Endothelial cell of umbilical vein (primary cell): ENCODE measurements around the gene RAB8B. TPM values are rescaled to one million over a fixed set of nuclear protein-coding genes. Genes with fewer than 3 reads are reported as not detected.

Source experiments
- BruUV-seq: library from RNA; stranded (reverse); fragments of 400-500 nt; replicated peaks from 2 replicates; lab custom pipeline; 2021; lab: Mats Ljungman, UMichigan
- CTCF ChIA-PET: fragments of 300-600, 350-600 bp; sonication (Branson Sonifier 250); formaldehyde crosslinking; loops from one replicate; lab custom pipeline; 2021; ENCODE audit warnings: antibody characterized with exemption, inconsistent platforms; lab: Charles Lee
- POLR2A ChIA-PET: fragments of 300-600, 350-600 bp; sonication (Branson Sonifier 250); formaldehyde crosslinking; loops from one replicate; lab custom pipeline; 2021; ENCODE audit warnings: antibody characterized with exemption, inconsistent platforms; lab: Charles Lee
- DNase-seq: peaks from one replicate; pipeline ENCODE4 v3.0.0-alpha.2; 2011; ENCODE audit warnings: low read depth, low spot score
- FAIRE-seq: peaks from 2 replicates; lab custom pipeline; 2011; peaks lifted over from hg19 to GRCh38; lab: Jason Lieb, UNC
- H2AFZ ChIP-seq: 2 replicates; pipeline ENCODE4 v1.6.0; 2012; ENCODE audit warnings: low read depth, low read length, control low read depth, inconsistent platforms
- H3K27ac ChIP-seq: 2 replicates; pipeline ENCODE4 v1.5.1; 2011; ENCODE audit warnings: low read depth, mild to moderate bottlenecking, control low read depth, low read length, moderate library complexity; ENCODE audit not compliant: insufficient read depth
- H3K27me3 ChIP-seq, 2 experiments: 2 replicates each; pipeline versions ENCODE4 v1.6.0 to v1.6.1; 2011; ENCODE audit warnings: low read length in 2 of 2, mixed read lengths in 1 of 2; ENCODE audit not compliant: control insufficient read depth in 2 of 2, insufficient read depth in 2 of 2
- H3K36me3 ChIP-seq, 2 experiments: 2 replicates in 1 of 2; 3 replicates in 1 of 2; pipeline ENCODE4 v1.5.1; 2011; ENCODE audit warnings: low read length in 2 of 2, mild to moderate bottlenecking in 1 of 2, moderate library complexity in 1 of 2; ENCODE audit not compliant: control insufficient read depth in 2 of 2, insufficient read depth in 2 of 2; ENCODE audit errors: extremely low read depth in 1 of 2
- H3K4me1 ChIP-seq: 3 replicates; pipeline ENCODE4 v1.5.1; 2011; ENCODE audit warnings: mild to moderate bottlenecking, low read length; ENCODE audit not compliant: control insufficient read depth, insufficient read depth; ENCODE audit errors: extremely low read depth
- H3K4me2 ChIP-seq: 2 replicates; pipeline ENCODE4 v1.6.1; 2011; ENCODE audit warnings: low read length, control low read depth, mixed read lengths; ENCODE audit not compliant: insufficient read depth
- H3K4me3 ChIP-seq, 3 experiments: fragments of 200-600 bp in 1 of 3; sonication (generic), shearing (Covaris generic) in 1 of 3; replicated peaks in 1 of 3; 2 replicates each; pipeline ENCODE4 v1.5.1; 2011 to 2016; ENCODE audit warnings: control low read depth in 3 of 3, low read length in 3 of 3, mild to moderate bottlenecking in 2 of 3, inconsistent platforms in 1 of 3, low read depth in 1 of 3, moderate library complexity in 1 of 3; ENCODE audit not compliant: insufficient read depth in 1 of 3
- H3K79me2 ChIP-seq: 2 replicates; pipeline ENCODE4 v1.6.0; 2012; ENCODE audit warnings: low read length, inconsistent platforms; ENCODE audit not compliant: control insufficient read depth, insufficient read depth
- H3K9ac ChIP-seq: replicated peaks from 2 replicates; pipeline ENCODE3; 2011; ENCODE audit warnings: low read length, control low read depth; ENCODE audit not compliant: insufficient read depth; ENCODE audit errors: extremely low read depth
- H3K9me1 ChIP-seq: replicated peaks from 3 replicates; pipeline ENCODE4 v1.6.0; 2011; ENCODE audit warnings: mild to moderate bottlenecking, low read length; ENCODE audit not compliant: control insufficient read depth, insufficient read depth; ENCODE audit errors: extremely low read depth
- H3K9me3 ChIP-seq: replicated peaks from 2 replicates; pipeline ENCODE4 v1.5.1; 2012; ENCODE audit warnings: low read length, inconsistent platforms; ENCODE audit not compliant: control insufficient read depth, insufficient read depth
- H4K20me1 ChIP-seq: replicated peaks from 2 replicates; pipeline ENCODE3; 2011; ENCODE audit warnings: mild to moderate bottlenecking, low read length; ENCODE audit not compliant: control insufficient read depth, insufficient read depth; ENCODE audit errors: extremely low read depth
- CTCF ChIP-seq, 2 donors: IDR thresholded peaks; 1 replicate in 1 of 2; 2 replicates in 1 of 2; pipeline ENCODE4 v1.5.1; 2011; ENCODE audit warnings: low read length in 2 of 2, mild to moderate bottlenecking in 2 of 2, moderate library complexity in 2 of 2, control low read depth in 1 of 2, inconsistent platforms in 1 of 2, low read depth in 1 of 2; ENCODE audit not compliant: insufficient read depth in 1 of 2; ENCODE audit errors: extremely low read depth in 1 of 2
- EZH2 ChIP-seq: IDR thresholded peaks from 2 replicates; pipeline ENCODE4 v1.6.1; 2012; ENCODE audit warnings: borderline replicate concordance, low read depth, mild to moderate bottlenecking, moderate library complexity, low read length, inconsistent platforms; ENCODE audit not compliant: severe bottlenecking
- FOS ChIP-seq: IDR thresholded peaks from 2 replicates; pipeline ENCODE4 v1.6.1; 2011; ENCODE audit warnings: mild to moderate bottlenecking, low read length, moderate library complexity, borderline replicate concordance; ENCODE audit not compliant: insufficient read depth
- GATA2 ChIP-seq: IDR thresholded peaks from 2 replicates; pipeline ENCODE4 v1.7.0; 2011; ENCODE audit warnings: low read depth, mild to moderate bottlenecking, moderate library complexity, mixed read lengths, low read length; ENCODE audit not compliant: insufficient read length, insufficient read depth
- JUN ChIP-seq: IDR thresholded peaks from 2 replicates; pipeline ENCODE4 v1.6.1; 2011; ENCODE audit warnings: borderline replicate concordance, low read depth; ENCODE audit not compliant: insufficient read length, insufficient read depth
- MAX ChIP-seq: IDR thresholded peaks from 2 replicates; pipeline ENCODE4 v1.6.1; 2011; ENCODE audit not compliant: insufficient read depth, insufficient read length
- MYC ChIP-seq: IDR thresholded peaks from one replicate; pipeline ENCODE4 v1.6.1; 2011; ENCODE audit warnings: mild to moderate bottlenecking, low read depth, low read length
- POLR2A ChIP-seq: IDR thresholded peaks from 2 replicates; pipeline ENCODE4 v1.6.1; 2012; ENCODE audit warnings: low read depth, mild to moderate bottlenecking, control low read depth, low read length
- POLR2AphosphoS5 ChIP-seq: IDR thresholded peaks from 2 replicates; pipeline ENCODE4 v1.6.1; 2012; ENCODE audit warnings: low read depth, mild to moderate bottlenecking, control low read depth, low read length, moderate library complexity; ENCODE audit not compliant: insufficient read depth
- dilution Hi-C: fragments of 300-500 bp; cut with MboI; formaldehyde crosslinking; loops from one replicate; pipeline ENCODE4 v1.15.0; 2019; ENCODE audit warnings: low sequenced_read_pairs; ENCODE audit not compliant: extremely low pct_ligation_motif_present
- intact Hi-C: fragments of 100-400 bp; cut with micrococcal nuclease; formaldehyde crosslinking; loops from one replicate; pipeline ENCODE4 v1.10.0; 2022
- polyA plus RNA-seq, 4 experiments: library from polyadenylated mRNA; depleted of rRNA in 3 of 4; stranded (reverse) in 3 of 4; unstranded in 1 of 4; fragments of >200 nt; gene quantifications; 2 replicates each; pipeline versions ENCODE4 v1.2.1 to v1.2.3, GENCODE V29; 2011 to 2012; ENCODE audit warnings: missing spikeins in 1 of 4
- total RNA-seq: library from RNA; stranded (reverse); gene quantifications from 2 replicates; pipeline ENCODE4 v1.2.3, GENCODE V29; 2021

Gene RAB8B
- total and polyA plus RNA-seq, 2 donors (not counting 3 experiments of a cell fraction or from before 2014, with no cell fraction given), result 10.4 to 52.5 TPM

GRCh38 chr15:63211549-63211948 is 22.1 kb downstream of the RAB8B start:
- intact Hi-C loops (no loop called here), dilution Hi-C loops (no loop called here)
- TF ChIP-seq MYC (no peak), FOS (no peak), POLR2A (no peak), POLR2AphosphoS5 (no peak), GATA2 (no peak), CTCF (IDR thresholded peaks at IDR 0.05; ENCODE audit: extremely low read depth in 1 of 2, insufficient read depth in 1 of 2, low read depth in 1 of 2, low read length in 2 of 2) (no peak), MAX (no peak), JUN (no peak), EZH2 (no peak)
- peaks cover 70% of the 10 kb centered on the region for H3K79me2 ChIP-seq
- no peaks in the 10 kb centered on the region for H3K9me3 ChIP-seq
- no peaks in the 10 kb centered on the region for H3K36me3 ChIP-seq
- no peak overlapping the region for H2AFZ ChIP-seq
- FAIRE-seq (no peak), DNase-seq (no peak)
- CTCF ChIA-PET, result interaction anchor here (1.2 to 1.5 kb wide), 2 partner anchors 17 to 48 kb away, joined by 3 to 4 read pairs; no protein-coding TSS in a partner anchor
- H3K4me2 ChIP-seq, result no peak overlapping the region
- H3K4me3 ChIP-seq, result no peak overlapping the region
- BruUV-seq, result no TSS peak
- no peaks in the 10 kb centered on the region for H3K27me3 ChIP-seq
- H3K9me1 ChIP-seq, result no peaks in the 10 kb centered on the region
- H3K9ac ChIP-seq, result no peak overlapping the region
- no peaks in the 10 kb centered on the region for H4K20me1 ChIP-seq
- POLR2A ChIA-PET, result no interaction called here
- H3K27ac ChIP-seq, result no peak overlapping the region
- H3K4me1 ChIP-seq, result peaks cover 25% of the 10 kb centered on the region
